ENCODE data around the gene NHLRC3. TPM values are rescaled to one million over a fixed set of nuclear protein-coding genes. Genes with fewer than 3 reads are reported as not detected.

Gene NHLRC3
- total and polyA plus RNA-seq, 12 donors, result 3.5 to 15.9 (median 11.4) TPM

GRCh38 chr13:39032150-39032549, 6.1 kb upstream of the NHLRC3 start:
- TF ChIP-seq CTCF (IDR thresholded peaks at IDR 0.05), result no peak
- intact Hi-C loops (cut with DNase I), result no loop called here
- WGBS, 2 donors, result 97 to 99% methylated on average over 1 of the region's 1 CpG
- H3K27me3 ChIP-seq, result no peaks in the 10 kb centered on the region
- peaks cover 0 to 32% (median 27%) of the 10 kb centered on the region in 9 donors for H3K4me1 ChIP-seq
- no peak overlapping the region for H3K4me3 ChIP-seq
- ATAC-seq (no peak), DNase-seq (no peak)
- peaks cover 0 to 57% (median 13%) of the 10 kb centered on the region in 9 donors for H3K36me3 ChIP-seq
- no peak overlapping the region for H3K27ac ChIP-seq
- H3K9me3 ChIP-seq, result no peaks in the 10 kb centered on the region

GRCh38 chr13:39034085-39034484, 4.2 kb upstream of the NHLRC3 start:
- peaks cover 0 to 38% (median 0%) of the 10 kb centered on the region in 9 donors for H3K36me3 ChIP-seq
- peaks cover 0 to 37% (median 34%) of the 10 kb centered on the region in 9 donors for H3K4me1 ChIP-seq
- no peak for TF ChIP-seq CTCF (IDR thresholded peaks at IDR 0.05)
- no peaks in the 10 kb centered on the region for H3K9me3 ChIP-seq
- intact Hi-C loops (cut with DNase I), result no loop called here
- H3K27ac ChIP-seq, result no peak overlapping the region
- no peak overlapping the region for H3K4me3 ChIP-seq
- H3K27me3 ChIP-seq, result no peaks in the 10 kb centered on the region
- no peak for ATAC-seq
- 88 to 100% methylated on average over 1 of the region's 1 CpG for whole genome bisulfite sequencing, 2 donors
- DNase-seq, result no peak

GRCh38 chr13:39035204-39035603, 3.1 kb upstream of the NHLRC3 start:
- Histone ChIP-seq H3K4me3 (peak overlapping the region in 5 of 10 donors; percentile 85 to 98 (median 94)), H3K9me3 (no peaks in the 10 kb centered on the region), H3K27ac (no peak overlapping the region), H3K4me1 (peaks cover 0 to 48% (median 45%) of the 10 kb centered on the region in 9 donors), H3K27me3 (no peaks in the 10 kb centered on the region), H3K36me3 (peaks cover 0 to 29% (median 0%) of the 10 kb centered on the region in 9 donors)
- DNase-seq, result no peak
- no peak for ATAC-seq
- intact Hi-C loops (cut with DNase I), result no loop called here
- TF ChIP-seq CTCF (IDR thresholded peaks at IDR 0.05), result no peak
- 50 to 53% methylated on average over 2 of the region's 2 CpGs for WGBS, 2 donors

- 20 to 30% methylated on average over 2 of the region's 2 CpGs for WGBS, 2 donors
- ATAC-seq (no peak), DNase-seq (no peak)
- Histone ChIP-seq H3K4me1 (peaks cover 0 to 54% (median 51%) of the 10 kb centered on the region in 9 donors), H3K4me3 (peak overlapping the region in 9 of 10 donors; percentile 77 to 98 (median 93)), H3K27ac (peak overlapping the region in 1 of 10 donors; percentile 92), H3K36me3 (peaks cover 0 to 25% (median 0%) of the 10 kb centered on the region in 9 donors), H3K27me3 (no peaks in the 10 kb centered on the region), H3K9me3 (no peaks in the 10 kb centered on the region)
- intact Hi-C loops (cut with DNase I), result no loop called here
- TF ChIP-seq CTCF (IDR thresholded peaks at IDR 0.05), result no peak
Measured at GRCh38 chr13:39035799-39036198, 2.5 kb upstream of the NHLRC3 start.

Data from heart right ventricle (tissue), 16 donors.